ENCODE data around the gene CRACDL.
"Not testable (repeated sequence)": the region's sequence is repeated elsewhere in the genome, so short reads cannot be mapped to it uniquely, and the experiment has no call there.

The CRACDL gene

DNA sequence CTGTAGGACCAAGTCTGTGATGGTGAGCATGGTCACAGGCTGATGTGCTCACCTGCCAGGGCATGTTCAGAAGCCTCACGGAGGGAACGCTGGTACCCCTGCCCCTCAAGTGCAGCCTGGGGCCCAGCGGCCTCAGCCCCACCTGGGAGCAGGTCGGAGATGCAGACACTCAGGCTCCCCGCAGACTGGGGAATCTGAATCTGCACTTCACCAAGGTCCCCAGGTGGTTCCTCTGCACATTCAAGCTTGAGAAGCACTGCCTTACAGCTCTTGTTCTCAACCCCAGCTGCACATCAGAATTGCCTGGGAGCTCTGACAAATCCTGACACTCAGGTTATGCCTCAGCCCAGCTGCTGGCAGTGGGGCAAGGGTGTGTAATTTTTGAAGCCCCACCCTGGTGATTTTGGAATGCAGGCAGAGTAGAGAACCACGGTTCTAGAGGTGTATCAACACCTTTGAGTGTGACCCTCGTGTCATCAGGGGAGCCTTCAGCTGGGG is 54.8 kb downstream of the CRACDL start:
- no peak for DNase-seq

- no peak for DNase-seq
Observed at GRCh38 chr2:98880266-98881152, 55.5 kb downstream of the CRACDL start.

DNA sequence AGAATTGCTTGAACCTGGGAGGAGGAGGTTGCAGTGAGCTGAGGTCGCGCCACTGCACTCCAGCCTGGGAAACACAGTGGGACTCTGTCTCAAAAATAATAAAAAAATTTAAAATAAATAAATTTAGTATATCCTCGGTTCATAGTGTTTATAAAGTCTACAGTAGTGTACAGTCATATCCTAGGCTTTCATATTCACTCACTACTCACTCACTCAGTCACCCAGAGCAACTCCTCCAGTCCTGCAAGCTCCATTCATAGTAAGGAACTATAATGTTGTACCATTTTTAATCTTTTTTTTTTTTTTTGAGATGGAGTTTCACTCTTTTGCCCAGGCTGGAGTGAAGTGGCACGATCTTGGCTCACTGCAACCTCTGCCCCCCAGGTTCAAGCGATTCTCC is 58.4 kb downstream of the CRACDL start:
- DNase-seq = not testable (repeated sequence)

GRCh38 chr2:98876741-98877140 is 59.3 kb downstream of the CRACDL start:
- DNase-seq = no peak

GRCh38 chr2:98875746-98876145 is 60.3 kb downstream of the CRACDL start:
- no peak for DNase-seq

DNA sequence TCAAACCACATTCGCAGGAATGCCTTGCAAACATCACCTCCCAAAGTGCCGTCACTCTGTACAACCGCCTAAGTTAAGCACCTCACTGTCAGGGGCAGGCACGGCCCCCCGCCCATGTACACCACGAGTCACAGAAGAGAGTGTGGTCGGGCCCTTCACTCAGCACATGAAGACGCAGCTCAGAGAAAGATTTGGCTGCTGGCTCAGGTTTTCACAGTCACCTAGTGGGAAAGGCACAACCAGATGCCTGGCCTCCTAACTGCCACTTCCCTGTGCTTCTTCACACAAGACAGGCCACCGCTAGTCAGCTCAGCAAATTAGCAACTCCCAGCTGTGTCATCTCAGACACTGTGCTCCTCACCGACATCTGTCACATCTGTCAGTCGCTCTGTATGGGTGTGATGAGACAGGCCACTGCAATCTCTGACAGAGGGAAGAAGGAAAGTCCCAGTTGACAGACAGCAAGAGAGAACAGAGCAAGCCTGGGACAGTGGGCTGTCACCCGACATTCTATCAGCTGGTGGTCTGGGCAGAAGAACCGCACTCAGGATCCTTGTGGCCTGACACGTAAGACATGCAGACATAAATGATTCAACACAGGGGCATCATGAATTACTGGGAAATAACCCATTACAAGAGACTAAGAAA is 60.8 kb downstream of the CRACDL start:
- no peak for DNase-seq

DNA sequence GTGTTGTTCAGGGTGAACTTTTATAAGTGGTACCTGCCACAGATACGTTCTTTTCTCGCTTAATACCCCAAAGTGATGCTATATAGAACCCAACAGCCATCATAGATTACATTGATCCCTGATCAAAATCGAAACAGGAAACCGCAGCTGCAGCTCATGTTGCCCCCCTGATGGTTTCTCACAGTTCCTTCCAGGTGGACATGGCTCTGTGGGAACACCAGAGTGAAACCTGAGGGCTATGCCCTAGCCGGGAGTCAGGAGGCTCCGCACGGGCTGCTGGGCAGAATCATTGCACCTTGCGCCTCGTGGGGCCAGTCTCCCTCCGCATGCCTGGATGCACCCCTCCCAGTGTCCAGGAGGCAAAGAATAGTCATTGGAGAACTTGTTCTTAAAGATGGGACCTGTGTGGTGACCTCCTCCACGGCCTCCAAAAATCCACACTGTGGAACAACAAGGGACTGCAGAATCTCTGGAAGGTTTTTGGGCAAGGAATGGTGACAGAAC is 61.8 kb downstream of the CRACDL start:
- no peak for DNase-seq

GRCh38 chr2:98872526-98872925 is 63.5 kb downstream of the CRACDL start:
- no peak for DNase-seq

- no peak for DNase-seq
Observed at GRCh38 chr2:98871506-98871905, 64.5 kb downstream of the CRACDL start.

DNA sequence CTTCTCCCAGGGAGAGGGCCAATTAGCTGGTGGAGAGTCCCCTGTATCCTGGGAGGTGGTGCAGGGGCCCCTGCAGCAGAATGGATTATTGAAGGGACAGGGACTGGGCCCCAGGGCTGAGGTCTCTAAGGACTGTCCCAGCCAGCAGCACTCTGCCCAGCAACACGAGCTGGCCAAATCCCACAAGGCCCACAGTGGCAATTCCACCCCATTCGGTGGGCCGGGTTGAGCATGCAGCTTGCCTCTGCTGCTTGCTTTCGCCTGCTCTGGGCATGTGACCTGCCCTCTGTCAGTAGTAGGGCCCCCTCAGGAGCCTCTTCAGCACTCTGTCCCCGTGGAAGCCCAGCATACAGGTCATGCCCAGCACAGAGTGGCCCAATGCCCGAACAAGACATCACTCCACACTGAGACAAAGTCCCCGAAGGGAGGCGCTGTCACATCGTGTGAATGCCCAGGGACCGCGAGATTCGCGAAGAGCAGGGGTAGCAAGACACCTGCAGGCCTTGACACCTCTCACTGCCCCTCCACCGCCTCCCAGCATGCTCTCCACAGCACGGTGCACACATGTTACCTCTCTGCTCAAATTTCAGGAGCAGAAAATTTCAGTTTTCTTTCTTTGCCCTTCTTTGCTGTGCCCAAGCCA is 65.4 kb downstream of the CRACDL start:
- DNase-seq = no peak

DNA sequence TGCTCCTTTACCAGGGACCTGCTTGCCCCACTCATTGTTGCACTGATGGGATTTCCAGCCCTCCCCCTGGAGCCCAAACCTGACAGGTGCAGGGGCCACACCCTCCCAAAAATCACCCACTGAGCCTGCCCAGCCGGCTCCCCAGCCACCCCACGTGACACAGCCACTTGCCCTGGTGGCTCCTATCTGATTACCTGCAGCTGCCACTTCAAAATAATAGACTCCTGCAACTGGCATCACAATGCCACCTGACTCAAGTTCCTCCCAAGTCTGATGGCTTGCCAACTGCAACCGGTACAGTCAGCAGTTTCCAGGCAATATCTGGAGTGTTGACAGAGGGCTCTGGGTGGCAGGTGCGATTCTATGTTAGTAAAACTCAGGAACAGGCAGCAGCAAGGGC is 66.2 kb downstream of the CRACDL start:
- no peak for DNase-seq

GRCh38 chr2:98869272-98869641 is 66.8 kb downstream of the CRACDL start:
- DNase-seq = no peak

GRCh38 chr2:98868548-98869271 is 67.3 kb downstream of the CRACDL start:
- no peak for DNase-seq

GRCh38 chr2:98867539-98868309 is 68.3 kb downstream of the CRACDL start:
- no peak for DNase-seq

DNA sequence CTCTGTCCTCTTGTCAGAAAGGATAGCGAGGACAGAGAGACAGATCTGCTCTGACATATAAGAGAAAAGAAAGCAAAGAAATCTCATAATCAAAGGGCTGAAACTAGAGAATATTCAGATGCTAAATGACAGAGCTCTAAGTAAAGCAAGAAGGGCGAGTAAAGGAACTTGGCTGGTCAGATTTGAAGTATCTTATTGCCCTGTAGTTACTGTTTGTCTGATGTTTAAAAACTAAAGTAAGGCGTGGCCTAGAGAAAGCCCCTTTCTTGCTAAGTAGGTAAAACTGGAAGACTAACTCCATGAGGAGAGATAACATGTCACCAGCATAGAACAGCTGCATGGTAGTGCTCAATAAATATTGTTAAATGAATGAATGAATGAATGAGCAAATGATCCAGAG is 70.0 kb downstream of the CRACDL start:
- DNase-seq = no peak

GRCh38 chr2:98861601-98862000 is 74.4 kb downstream of the CRACDL start:
- DNase-seq = no peak

- no peak for DNase-seq
Observed at GRCh38 chr2:98859323-98859722, 76.7 kb downstream of the CRACDL start.

DNA sequence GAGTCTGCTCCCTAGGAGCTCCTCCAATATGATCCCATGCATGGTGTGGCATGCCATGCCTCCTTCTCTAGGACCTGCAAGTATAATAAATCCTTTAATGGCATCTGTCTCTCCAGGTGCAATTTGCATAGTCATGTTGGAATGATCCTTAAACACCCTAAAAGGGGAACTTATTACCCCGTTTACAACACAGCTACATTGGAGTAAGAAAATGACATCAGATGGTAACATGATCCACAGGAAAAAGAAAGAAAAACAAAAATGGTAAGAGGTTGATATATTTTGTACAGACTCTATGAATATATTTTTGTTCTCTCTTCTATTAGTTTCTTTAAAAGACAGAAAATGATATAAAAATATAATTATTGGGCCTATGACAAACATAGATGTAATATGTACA is 79.0 kb downstream of the CRACDL start:
- no peak for DNase-seq

DNA sequence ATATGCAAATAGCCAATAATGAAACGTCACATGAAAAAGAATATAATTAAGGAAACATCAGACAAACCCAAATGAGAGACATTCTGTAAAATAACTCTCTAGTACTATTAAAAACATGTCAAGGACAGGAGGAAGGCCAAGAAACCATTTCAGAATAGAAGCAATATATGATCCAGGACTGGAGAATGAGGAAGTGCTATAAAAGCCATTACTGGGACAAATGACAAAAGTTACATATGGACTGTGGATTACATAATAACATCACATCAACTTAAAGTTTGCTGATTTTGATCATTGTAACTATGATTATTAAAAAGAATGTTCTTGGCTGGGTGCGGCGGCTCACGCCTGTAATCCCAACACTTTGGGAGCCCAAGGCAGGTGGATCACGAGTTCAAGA is 81.3 kb downstream of the CRACDL start:
- DNase-seq = no peak

DNA sequence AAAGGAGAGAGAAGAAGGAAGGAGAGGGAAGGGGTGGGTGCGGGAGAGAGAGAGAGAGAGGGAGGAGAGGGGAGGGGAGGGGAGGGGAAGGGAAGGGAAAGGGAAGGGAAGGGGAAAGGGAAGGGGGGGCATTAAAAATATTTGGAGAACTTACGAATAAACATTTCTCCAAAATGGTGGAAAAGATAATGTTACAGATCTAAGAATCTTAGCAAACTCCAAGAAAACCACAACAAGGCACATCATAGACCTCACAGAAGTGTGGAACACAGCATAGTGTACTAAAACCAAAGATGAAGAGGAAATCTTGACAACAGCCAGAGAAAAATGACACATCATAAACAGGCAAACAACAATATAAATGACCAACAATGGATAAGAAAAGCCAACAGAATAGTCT is 83.1 kb downstream of the CRACDL start:
- no peak for DNase-seq

GRCh38 chr2:98850074-98850473 is 86.0 kb downstream of the CRACDL start:
- no peak for DNase-seq

DNA sequence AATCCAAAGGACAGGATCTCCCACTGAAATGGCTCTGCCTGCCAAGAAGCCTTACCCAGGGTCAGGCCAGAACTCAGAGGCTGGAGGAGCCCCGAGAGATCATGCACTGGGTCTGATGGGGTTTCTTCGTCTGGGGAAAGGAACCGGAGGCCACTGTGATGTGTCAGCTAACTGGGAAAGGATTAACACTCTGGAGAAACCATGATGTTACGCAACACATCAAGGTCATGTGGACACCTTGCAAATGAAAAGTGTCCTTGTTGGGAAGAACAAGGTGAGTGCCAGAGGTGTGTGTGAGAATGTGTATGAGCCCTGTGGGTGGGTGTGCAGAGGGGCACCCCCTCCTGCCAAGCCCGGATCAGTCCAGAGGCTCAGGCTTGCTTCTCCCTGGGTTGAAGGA is 86.9 kb downstream of the CRACDL start:
- DNase-seq = no peak
